Measurements from ENCODE around the gene APBA2. TPM values are rescaled to one million over a fixed set of nuclear protein-coding genes. Genes with fewer than 3 reads are reported as not detected.
A peak's percentile ranks its signal among the peaks of the same experiment; 100 is the strongest.

Gene APBA2
- total RNA-seq, 4 donors from 2014 or later, result 7.2 to 33.8 (median 8.8) TPM

- Histone ChIP-seq H3K36me3 (no peaks in the 10 kb centered on the region), H3K27ac (no peak overlapping the region), H3K9me3 (no peaks in the 10 kb centered on the region), H3K27me3 (no peaks in the 10 kb centered on the region), H3K4me1 (no peaks in the 10 kb centered on the region), H3K4me3 (no peak overlapping the region)
- no peak for TF ChIP-seq CTCF (IDR thresholded peaks at IDR 0.05)
- TF ChIP-seq POLR2A (IDR thresholded peaks at IDR 0.05), result no peak
- DNase-seq, result peak in 2 of 3 donors; percentile 29 to 32
Measured at GRCh38 chr15:28943611-28944230, 57.9 kb downstream of the APBA2 start.

GRCh38 chr15:28944286-28944685, 58.5 kb downstream of the APBA2 start:
- Histone ChIP-seq H3K36me3 (no peaks in the 10 kb centered on the region), H3K27me3 (no peaks in the 10 kb centered on the region), H3K27ac (no peak overlapping the region), H3K4me3 (no peak overlapping the region), H3K9me3 (no peaks in the 10 kb centered on the region), H3K4me1 (no peaks in the 10 kb centered on the region)
- TF ChIP-seq POLR2A (IDR thresholded peaks at IDR 0.05), result no peak
- DNase-seq, result peak in 2 of 3 donors; percentile 19 to 36

GRCh38 chr15:28944696-28945300, 59.0 kb downstream of the APBA2 start:
- Histone ChIP-seq H3K4me3 (no peak overlapping the region), H3K36me3 (no peaks in the 10 kb centered on the region), H3K4me1 (no peaks in the 10 kb centered on the region), H3K27me3 (no peaks in the 10 kb centered on the region), H3K27ac (no peak overlapping the region), H3K9me3 (no peaks in the 10 kb centered on the region)
- TF ChIP-seq CTCF (IDR thresholded peaks at IDR 0.05), result no peak
- peak in 2 of 3 donors; percentile 19 to 27 for DNase-seq

- DNase-seq, result peak in 2 of 3 donors; percentile 7 to 18
- Histone ChIP-seq H3K9me3 (no peaks in the 10 kb centered on the region), H3K36me3 (no peaks in the 10 kb centered on the region)
Measured at GRCh38 chr15:28945626-28946230, 60.0 kb downstream of the APBA2 start.

GRCh38 chr15:28946803-28947202, 61.0 kb downstream of the APBA2 start:
- TF ChIP-seq POLR2A (IDR thresholded peaks at IDR 0.05), result no peak
- no peak for TF ChIP-seq CTCF (IDR thresholded peaks at IDR 0.05)
- H3K9me3 ChIP-seq, result no peaks in the 10 kb centered on the region
- H3K4me1 ChIP-seq, result no peaks in the 10 kb centered on the region
- no peaks in the 10 kb centered on the region for H3K36me3 ChIP-seq
- no peaks in the 10 kb centered on the region for H3K27me3 ChIP-seq
- no peak overlapping the region for H3K27ac ChIP-seq
- DNase-seq, result peak in 1 of 3 donors; percentile 10
- no peak overlapping the region for H3K4me3 ChIP-seq

More at GRCh38 chr15:28945626-28946230, 60.0 kb downstream of the APBA2 start:
- no peaks in the 10 kb centered on the region for H3K4me1 ChIP-seq
- H3K27me3 ChIP-seq, result no peaks in the 10 kb centered on the region
- no peak overlapping the region for H3K27ac ChIP-seq
- TF ChIP-seq CTCF (IDR thresholded peaks at IDR 0.05), result no peak
- TF ChIP-seq POLR2A (IDR thresholded peaks at IDR 0.05), result no peak
- no peak overlapping the region for H3K4me3 ChIP-seq

GRCh38 chr15:28947221-28947674, 61.5 kb downstream of the APBA2 start:
- H3K9me3 ChIP-seq, result no peaks in the 10 kb centered on the region
- H3K27me3 ChIP-seq, result no peaks in the 10 kb centered on the region
- no peak for TF ChIP-seq POLR2A (IDR thresholded peaks at IDR 0.05)
- no peak for TF ChIP-seq CTCF (IDR thresholded peaks at IDR 0.05)
- H3K4me3 ChIP-seq, result no peak overlapping the region
- DNase-seq, result peak in 2 of 3 donors; percentile 11 to 29
- no peaks in the 10 kb centered on the region for H3K4me1 ChIP-seq
- H3K36me3 ChIP-seq, result no peaks in the 10 kb centered on the region
- H3K27ac ChIP-seq, result peak overlapping the region in 3 of 4 donors; percentile 6 to 46 (median 16)
